ENCODE results near the gene UNC80. TPM values are rescaled to one million over a fixed set of nuclear protein-coding genes. Genes with fewer than 3 reads are reported as not detected.

UNC80 gene
- total and polyA plus RNA-seq, 2 of the 13 experiments (the other 11 are each of a cell fraction or from before 2014, with no cell fraction given), result not detected

DNA sequence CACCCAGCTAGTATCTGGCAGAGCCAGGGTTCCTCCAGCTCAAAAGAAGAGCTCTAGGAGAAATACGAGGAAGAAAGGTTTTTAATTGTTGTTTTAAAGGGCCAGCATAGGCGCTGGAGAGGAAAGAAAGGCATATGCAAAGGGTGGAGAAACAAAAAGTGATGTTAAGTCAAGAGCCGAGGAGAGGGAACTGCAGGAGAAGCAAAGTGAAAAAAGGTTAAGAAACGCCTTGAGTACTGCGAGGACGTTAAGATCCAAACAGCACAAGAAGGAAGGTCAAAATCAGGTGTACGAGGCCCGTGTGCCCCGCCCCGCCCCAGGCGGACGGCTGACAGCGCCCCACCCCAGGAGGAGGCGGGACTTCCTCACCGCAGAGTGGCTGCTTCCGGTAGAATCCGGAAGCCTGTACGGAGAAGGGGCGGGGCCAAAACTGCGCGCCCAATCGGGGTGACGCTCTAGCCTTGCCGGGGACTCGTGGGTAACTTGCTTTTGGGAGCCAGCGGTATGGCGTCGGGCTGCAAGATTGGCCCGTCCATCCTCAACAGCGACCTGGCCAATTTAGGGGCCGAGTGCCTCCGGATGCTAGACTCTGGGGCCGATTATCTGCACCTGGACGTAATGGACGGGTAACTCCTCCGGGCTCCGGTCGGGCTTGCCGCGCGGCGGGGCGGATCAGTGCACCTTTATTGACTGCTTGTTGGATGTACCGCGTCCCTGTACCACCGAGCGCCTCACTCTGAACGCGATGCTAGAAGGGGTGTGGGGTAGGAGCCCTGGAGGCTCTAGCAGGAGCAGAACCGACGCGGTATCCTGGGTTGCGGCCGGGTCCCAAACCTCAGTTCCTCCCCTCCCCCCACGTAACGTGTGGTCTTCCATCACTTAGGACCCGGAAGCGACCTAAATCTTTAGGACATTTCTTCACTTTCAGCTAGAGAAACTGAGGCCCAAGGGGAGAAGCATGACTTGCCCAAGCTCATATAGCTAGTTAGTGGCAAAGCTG is 230.8 kb downstream of the UNC80 start, which contains the start of gene RPE (continued):
- TF ChIP-seq SOX13 (IDR thresholded peaks at IDR 0.05) (no peak), SOX13 (CRISPR knock-in tag; conservative IDR thresholded peaks at IDR 0.05 in 1 of 2, IDR thresholded peaks at IDR 0.05 in 1 of 2) (peak in 1 of 2 experiments; percentile 36; a peak in 1 of 4 replicates), AHR (CRISPR knock-in tag; IDR thresholded peaks at IDR 0.05) (no peak), ZNF354B (CRISPR knock-in tag; IDR thresholded peaks at IDR 0.05) (no peak), ZSCAN31 (CRISPR knock-in tag; IDR thresholded peaks at IDR 0.05; ENCODE audit: low read depth) (peak; percentile 53; the same call in 1 of the 2 replicates), LCORL (IDR thresholded peaks at IDR 0.05) (peak; percentile 82; the same call in 1 of the 2 replicates), LCORL (CRISPR knock-in tag; IDR thresholded peaks at IDR 0.05) (peak; percentile 79), PTBP1 (IDR thresholded peaks at IDR 0.05; ENCODE audit: low read depth, low read length, poor library complexity, severe bottlenecking) (peak; percentile 80), ZNF251 (CRISPR knock-in tag; IDR thresholded peaks at IDR 0.05) (no peak), RBM39 (IDR thresholded peaks at IDR 0.05; ENCODE audit: low read depth, low read length, poor library complexity, severe bottlenecking) (peak; percentile 92), ZNF326 (CRISPR knock-in tag; IDR thresholded peaks at IDR 0.05; ENCODE audit: borderline replicate concordance) (no peak), ZNF713 (CRISPR knock-in tag; IDR thresholded peaks at IDR 0.05) (no peak), SRSF4 (IDR thresholded peaks at IDR 0.05; ENCODE audit: low read depth, low read length, poor library complexity, severe bottlenecking) (no peak), ZBTB1 (CRISPR knock-in tag; IDR thresholded peaks at IDR 0.05; ENCODE audit: borderline replicate concordance) (no peak)
- TF ChIP-seq, protein P1, sequence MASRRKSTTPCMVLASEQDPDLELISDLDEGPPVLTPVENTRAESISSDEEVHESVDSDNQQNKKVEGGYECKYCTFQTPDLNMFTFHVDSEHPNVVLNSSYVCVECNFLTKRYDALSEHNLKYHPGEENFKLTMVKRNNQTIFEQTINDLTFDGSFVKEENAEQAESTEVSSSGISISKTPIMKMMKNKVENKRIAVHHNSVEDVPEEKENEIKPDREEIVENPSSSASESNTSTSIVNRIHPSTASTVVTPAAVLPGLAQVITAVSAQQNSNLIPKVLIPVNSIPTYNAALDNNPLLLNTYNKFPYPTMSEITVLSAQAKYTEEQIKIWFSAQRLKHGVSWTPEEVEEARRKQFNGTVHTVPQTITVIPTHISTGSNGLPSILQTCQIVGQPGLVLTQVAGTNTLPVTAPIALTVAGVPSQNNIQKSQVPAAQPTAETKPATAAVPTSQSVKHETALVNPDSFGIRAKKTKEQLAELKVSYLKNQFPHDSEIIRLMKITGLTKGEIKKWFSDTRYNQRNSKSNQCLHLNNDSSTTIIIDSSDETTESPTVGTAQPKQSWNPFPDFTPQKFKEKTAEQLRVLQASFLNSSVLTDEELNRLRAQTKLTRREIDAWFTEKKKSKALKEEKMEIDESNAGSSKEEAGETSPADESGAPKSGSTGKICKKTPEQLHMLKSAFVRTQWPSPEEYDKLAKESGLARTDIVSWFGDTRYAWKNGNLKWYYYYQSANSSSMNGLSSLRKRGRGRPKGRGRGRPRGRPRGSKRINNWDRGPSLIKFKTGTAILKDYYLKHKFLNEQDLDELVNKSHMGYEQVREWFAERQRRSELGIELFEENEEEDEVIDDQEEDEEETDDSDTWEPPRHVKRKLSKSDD (CRISPR knock-in tag; IDR thresholded peaks at IDR 0.05; ENCODE audit: low read depth), result no peak
- TF ChIP-seq, protein P2, sequence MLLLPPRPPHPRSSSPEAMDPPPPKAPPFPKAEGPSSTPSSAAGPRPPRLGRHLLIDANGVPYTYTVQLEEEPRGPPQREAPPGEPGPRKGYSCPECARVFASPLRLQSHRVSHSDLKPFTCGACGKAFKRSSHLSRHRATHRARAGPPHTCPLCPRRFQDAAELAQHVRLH (CRISPR knock-in tag; IDR thresholded peaks at IDR 0.05; ENCODE audit: borderline replicate concordance, low read depth), result peak; percentile 46; the same call in 1 of the 2 replicates
- TF ChIP-seq, protein P3, sequence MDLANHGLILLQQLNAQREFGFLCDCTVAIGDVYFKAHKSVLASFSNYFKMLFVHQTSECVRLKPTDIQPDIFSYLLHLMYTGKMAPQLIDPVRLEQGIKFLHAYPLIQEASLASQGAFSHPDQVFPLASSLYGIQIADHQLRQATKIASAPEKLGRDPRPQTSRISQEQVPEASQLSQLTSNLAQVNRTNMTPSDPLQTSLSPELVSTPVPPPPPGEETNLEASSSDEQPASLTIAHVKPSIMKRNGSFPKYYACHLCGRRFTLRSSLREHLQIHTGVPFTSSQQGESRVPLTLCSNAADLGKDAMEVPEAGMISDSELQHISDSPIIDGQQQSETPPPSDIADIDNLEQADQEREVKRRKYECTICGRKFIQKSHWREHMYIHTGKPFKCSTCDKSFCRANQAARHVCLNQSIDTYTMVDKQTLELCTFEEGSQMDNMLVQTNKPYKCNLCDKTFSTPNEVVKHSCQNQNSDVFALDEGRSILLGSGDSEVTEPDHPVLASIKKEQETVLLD (CRISPR knock-in tag; IDR thresholded peaks at IDR 0.05; ENCODE audit: low read depth), result no peak
- TF ChIP-seq, protein P4, sequence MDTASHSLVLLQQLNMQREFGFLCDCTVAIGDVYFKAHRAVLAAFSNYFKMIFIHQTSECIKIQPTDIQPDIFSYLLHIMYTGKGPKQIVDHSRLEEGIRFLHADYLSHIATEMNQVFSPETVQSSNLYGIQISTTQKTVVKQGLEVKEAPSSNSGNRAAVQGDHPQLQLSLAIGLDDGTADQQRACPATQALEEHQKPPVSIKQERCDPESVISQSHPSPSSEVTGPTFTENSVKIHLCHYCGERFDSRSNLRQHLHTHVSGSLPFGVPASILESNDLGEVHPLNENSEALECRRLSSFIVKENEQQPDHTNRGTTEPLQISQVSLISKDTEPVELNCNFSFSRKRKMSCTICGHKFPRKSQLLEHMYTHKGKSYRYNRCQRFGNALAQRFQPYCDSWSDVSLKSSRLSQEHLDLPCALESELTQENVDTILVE (CRISPR knock-in tag; IDR thresholded peaks at IDR 0.05), result no peak
- TF ChIP-seq, protein P5, sequence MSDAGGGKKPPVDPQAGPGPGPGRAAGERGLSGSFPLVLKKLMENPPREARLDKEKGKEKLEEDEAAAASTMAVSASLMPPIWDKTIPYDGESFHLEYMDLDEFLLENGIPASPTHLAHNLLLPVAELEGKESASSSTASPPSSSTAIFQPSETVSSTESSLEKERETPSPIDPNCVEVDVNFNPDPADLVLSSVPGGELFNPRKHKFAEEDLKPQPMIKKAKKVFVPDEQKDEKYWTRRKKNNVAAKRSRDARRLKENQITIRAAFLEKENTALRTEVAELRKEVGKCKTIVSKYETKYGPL (CRISPR knock-in tag; IDR thresholded peaks at IDR 0.05), result no peak
